Kidney epithelial cell (primary cell): Measurements from ENCODE around the gene RNF150. TPM values are rescaled to one million over a fixed set of nuclear protein-coding genes. Genes with fewer than 3 reads are reported as not detected.

ENCODE experiments used
- DNase-seq: peaks from one replicate; pipeline ENCODE4 v3.0.0-alpha.2; 2010; ENCODE audit warnings: low read depth
- H3K27me3 ChIP-seq: 2 replicates; pipeline ENCODE4 v1.6.0; 2011; ENCODE audit warnings: low read length; ENCODE audit not compliant: control insufficient read depth, insufficient read depth
- H3K36me3 ChIP-seq: 2 replicates; pipeline ENCODE4 v1.5.1; 2011; ENCODE audit warnings: low read length; ENCODE audit not compliant: control insufficient read depth, insufficient read depth
- H3K4me3 ChIP-seq: 2 replicates; pipeline ENCODE4 v1.5.1; 2011; ENCODE audit warnings: low read depth, mild to moderate bottlenecking, control low read depth, low read length
- CTCF ChIP-seq: IDR thresholded peaks from 2 replicates; pipeline ENCODE4 v1.5.1; 2011; ENCODE audit warnings: mild to moderate bottlenecking, moderate library complexity, low read length, control low read depth, inconsistent platforms; ENCODE audit not compliant: insufficient read depth, poor library complexity, severe bottlenecking
- total RNA-seq: library from RNA; depleted of rRNA; stranded (reverse); fragments of >200 nt; gene quantifications from 2 replicates; pipeline ENCODE4 v1.2.3, GENCODE V29; 2015

Gene RNF150
- total RNA-seq, 1 donor from 2014 or later: 5.4 TPM

- Histone ChIP-seq H3K27me3 (no peaks in the 10 kb centered on the region), H3K4me3 (no peak overlapping the region), H3K36me3 (no peaks in the 10 kb centered on the region)
- no peak for TF ChIP-seq CTCF
- no peak for DNase-seq
Measured at GRCh38 chr4:140849526-140849925, 283.7 kb downstream of the RNF150 start.

- Histone ChIP-seq H3K4me3 (no peak overlapping the region), H3K36me3 (no peaks in the 10 kb centered on the region), H3K27me3 (no peaks in the 10 kb centered on the region)
- DNase-seq: no peak
- no peak for TF ChIP-seq CTCF
Measured at GRCh38 chr4:140846736-140847135, 286.5 kb downstream of the RNF150 start.

GRCh38 chr4:140844061-140844460 lies 289.2 kb downstream of the RNF150 start:
- DNase-seq: no peak
- H3K27me3 ChIP-seq: no peaks in the 10 kb centered on the region
- no peaks in the 10 kb centered on the region for H3K36me3 ChIP-seq
- TF ChIP-seq CTCF: no peak
- H3K4me3 ChIP-seq: no peak overlapping the region

GRCh38 chr4:140841186-140841585 lies 292.1 kb downstream of the RNF150 start:
- TF ChIP-seq CTCF: no peak
- no peak for DNase-seq
- Histone ChIP-seq H3K36me3 (no peaks in the 10 kb centered on the region), H3K4me3 (no peak overlapping the region), H3K27me3 (no peaks in the 10 kb centered on the region)

- DNase-seq: no peak
- H3K36me3 ChIP-seq: no peaks in the 10 kb centered on the region
- no peaks in the 10 kb centered on the region for H3K27me3 ChIP-seq
- H3K4me3 ChIP-seq: no peak overlapping the region
- no peak for TF ChIP-seq CTCF
Measured at GRCh38 chr4:140839888-140840790, 293.1 kb downstream of the RNF150 start.

GRCh38 chr4:140839406-140839805 lies 293.9 kb downstream of the RNF150 start:
- no peak for TF ChIP-seq CTCF
- no peak for DNase-seq

More at GRCh38 chr4:140839406-140839805, 293.9 kb downstream of the RNF150 start:
- Histone ChIP-seq H3K36me3 (no peaks in the 10 kb centered on the region), H3K4me3 (no peak overlapping the region), H3K27me3 (no peaks in the 10 kb centered on the region)
